LNCAP (cell line): ENCODE results near the gene FAM136A.

Experiments used
- CTCF ChIP-seq: fragments of 450-650 bp; IDR thresholded peaks from 2 replicates; pipeline ENCODE4 v1.5.1; 2017; ENCODE audit warnings: mild to moderate bottlenecking

The FAM136A gene

GRCh38 chr2:70336552-70336951, 34.7 kb upstream of the FAM136A start:
- TF ChIP-seq CTCF, result no peak

GRCh38 chr2:70331012-70331411, 29.1 kb upstream of the FAM136A start:
- no peak for TF ChIP-seq CTCF

GRCh38 chr2:70330476-70330875, 28.6 kb upstream of the FAM136A start:
- no peak for TF ChIP-seq CTCF

- TF ChIP-seq CTCF, result no peak
Measured at GRCh38 chr2:70328921-70329561, 27.2 kb upstream of the FAM136A start.

- no peak for TF ChIP-seq CTCF
Measured at GRCh38 chr2:70325875-70326274, 24.0 kb upstream of the FAM136A start.

GRCh38 chr2:70322518-70322917, 20.7 kb upstream of the FAM136A start:
- no peak for TF ChIP-seq CTCF

- TF ChIP-seq CTCF, result no peak
Measured at GRCh38 chr2:70321370-70321769, 19.5 kb upstream of the FAM136A start.

GRCh38 chr2:70314640-70315039, 12.8 kb upstream of the FAM136A start:
- no peak for TF ChIP-seq CTCF
